Measurements from ENCODE around the gene TCTN3.
"Not testable (repeated sequence)": the region's sequence is repeated elsewhere in the genome, so short reads cannot be mapped to it uniquely, and the experiment has no call there.

Gene TCTN3

GRCh38 chr10:95628786-95629185 is 64.9 kb downstream of the TCTN3 start:
- no peak for DNase-seq (ENCODE audit: low read depth, low spot score)

DNA sequence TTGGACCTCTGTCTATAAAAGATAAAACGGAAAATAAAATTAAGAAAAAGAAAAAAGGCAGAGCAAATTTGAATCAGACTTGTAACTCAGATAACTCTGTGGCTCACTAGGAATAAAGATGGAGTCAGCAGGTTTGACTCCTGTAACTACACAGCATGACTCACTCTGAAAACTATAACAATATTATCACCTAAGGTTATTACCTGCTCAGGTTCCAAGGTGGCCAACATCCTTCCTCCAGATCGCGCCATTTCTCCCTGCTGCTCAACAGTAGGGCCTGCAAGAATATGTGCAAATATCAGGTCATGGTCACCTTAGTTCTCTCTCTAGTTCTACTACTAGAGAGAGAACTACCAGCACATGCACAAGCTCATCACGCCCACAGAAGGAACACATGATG is 67.2 kb downstream of the TCTN3 start:
- DNase-seq (ENCODE audit: low read depth, low spot score) = no peak

DNA sequence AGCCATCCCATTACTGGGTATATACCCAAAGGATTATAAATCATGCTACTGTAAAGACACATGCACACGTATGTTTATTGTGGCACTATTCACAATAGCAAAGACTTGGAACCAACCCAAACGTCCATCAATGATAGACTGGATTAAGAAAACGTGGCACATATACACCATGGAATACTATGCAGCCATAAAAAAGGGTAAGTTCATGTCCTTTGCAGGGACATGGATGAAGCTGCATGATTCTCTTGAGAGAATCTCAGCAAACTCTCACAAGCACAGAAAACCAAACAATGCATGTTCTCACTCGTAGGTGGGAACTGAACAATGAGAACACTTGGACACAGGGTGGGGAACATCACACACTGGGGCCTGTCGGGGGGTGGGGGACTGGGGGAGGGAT is 73.3 kb downstream of the TCTN3 start:
- DNase-seq (ENCODE audit: low read depth, low spot score) = not testable (repeated sequence)

- no peak for DNase-seq (ENCODE audit: low read depth, low spot score)
Observed at GRCh38 chr10:95618101-95618500, 75.6 kb downstream of the TCTN3 start.

DNA sequence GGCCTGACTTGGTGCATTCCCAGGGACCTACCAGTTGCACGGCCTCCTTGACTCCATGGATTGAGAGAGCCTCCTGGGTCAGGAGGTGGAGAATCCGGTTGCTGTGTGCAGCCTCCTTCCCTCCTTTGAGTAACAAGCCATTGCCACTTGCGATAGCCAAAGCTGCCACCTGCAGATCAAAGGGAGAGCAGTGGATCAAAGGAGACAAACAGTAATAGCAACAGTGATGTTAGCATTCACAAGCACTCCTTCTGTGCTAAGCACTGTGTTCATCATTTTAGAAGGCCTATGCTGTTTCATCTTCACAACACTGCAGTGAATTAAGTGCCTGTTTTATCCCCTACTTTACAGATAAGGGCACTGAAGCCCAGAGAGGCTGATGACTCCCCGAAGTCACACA is 77.3 kb downstream of the TCTN3 start:
- no peak for DNase-seq (ENCODE audit: low read depth, low spot score)
